Upper lobe of right lung (tissue), 1 donor: ENCODE measurements around the gene AAMP. TPM values are rescaled to one million over a fixed set of nuclear protein-coding genes. Genes with fewer than 3 reads are reported as not detected.

Experiments
- ATAC-seq: fragments of 200-7000 bp; cut with Tn5 transposase; one replicate; pipeline ENCODE4 v1.9.1; 2020; ENCODE audit warnings: mild to moderate bottlenecking, moderate library complexity
- DNase-seq: peaks from one replicate; pipeline ENCODE4 v3.0.0-alpha.2; 2020
- H3K27ac ChIP-seq: fragments of 200-600 bp; one replicate; pipeline ENCODE4 v1.8.0; 2022
- H3K27me3 ChIP-seq: fragments of 200-600 bp; one replicate; pipeline ENCODE4 v1.8.0; 2022; ENCODE audit warnings: mild to moderate bottlenecking
- H3K36me3 ChIP-seq: fragments of 200-600 bp; one replicate; pipeline ENCODE4 v1.8.0; 2022
- H3K4me1 ChIP-seq: fragments of 200-600 bp; one replicate; pipeline ENCODE4 v1.8.0; 2022
- H3K4me3 ChIP-seq: fragments of 200-600 bp; one replicate; pipeline ENCODE4 v1.8.0; 2022; ENCODE audit warnings: mild to moderate bottlenecking
- H3K9me3 ChIP-seq: fragments of 200-600 bp; one replicate; pipeline ENCODE4 v1.8.0; 2022
- intact Hi-C: fragments of 100-400 bp; cut with DNase I; formaldehyde crosslinking; loops from one replicate; pipeline ENCODE4 v1.11.0; 2022
- total RNA-seq: library from RNA; stranded (reverse); fragmentation: NEBNext Ultra II Directional; extraction: Animal tissue kit (Norgen Biotek cat#: 25700); gene quantifications from one replicate; pipeline ENCODE4 v1.2.1, GENCODE V29; 2021
- TF ChIP-seq, protein P1 (sequence below): fragments of 200-600 bp; IDR thresholded peaks from one replicate; pipeline ENCODE4 v1.8.0; 2022; ENCODE audit warnings: antibody characterized with exemption
- donor health status: DM: no; HTN: yes; CAD: no; lungs with severe emphysema.

The AAMP gene
- total RNA-seq, 1 donor from 2014 or later, result 55.9 TPM

DNA sequence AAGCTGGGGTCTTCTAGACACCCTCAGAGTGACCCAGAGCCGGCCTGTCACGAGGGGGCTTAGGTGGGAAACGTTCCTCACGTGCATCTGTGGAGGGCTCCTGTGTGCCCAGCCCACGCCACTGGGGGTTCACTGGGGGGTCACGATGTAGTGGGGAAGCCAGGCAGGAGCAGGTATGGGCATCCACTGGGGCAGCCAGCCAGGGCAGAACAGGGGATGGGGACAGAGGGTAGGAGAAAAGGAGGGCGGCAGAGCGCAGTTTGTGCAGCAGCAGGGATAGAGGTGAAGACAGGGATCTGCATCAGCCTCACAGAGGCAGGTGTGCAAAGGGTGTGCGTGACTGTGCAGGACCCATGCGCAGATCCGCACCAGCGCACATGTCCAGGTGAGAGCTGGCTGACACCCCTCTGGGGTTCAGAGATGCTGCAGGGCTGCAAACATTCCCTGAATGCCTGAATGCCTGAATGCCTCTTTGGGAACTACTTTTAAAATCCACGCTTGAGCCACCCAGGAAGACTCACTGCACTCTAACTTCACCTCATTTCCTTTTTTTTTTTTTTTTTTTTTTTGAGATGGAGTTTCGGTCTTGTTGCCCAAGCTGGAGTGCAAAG lies 10.4 kb upstream of the AAMP start:
- no peaks in the 10 kb centered on the region for H3K27me3 ChIP-seq
- H3K4me3 ChIP-seq, result no peak overlapping the region
- DNase-seq (no peak), ATAC-seq (no peak)
- no peak overlapping the region for H3K27ac ChIP-seq
- TF ChIP-seq, protein P1, sequence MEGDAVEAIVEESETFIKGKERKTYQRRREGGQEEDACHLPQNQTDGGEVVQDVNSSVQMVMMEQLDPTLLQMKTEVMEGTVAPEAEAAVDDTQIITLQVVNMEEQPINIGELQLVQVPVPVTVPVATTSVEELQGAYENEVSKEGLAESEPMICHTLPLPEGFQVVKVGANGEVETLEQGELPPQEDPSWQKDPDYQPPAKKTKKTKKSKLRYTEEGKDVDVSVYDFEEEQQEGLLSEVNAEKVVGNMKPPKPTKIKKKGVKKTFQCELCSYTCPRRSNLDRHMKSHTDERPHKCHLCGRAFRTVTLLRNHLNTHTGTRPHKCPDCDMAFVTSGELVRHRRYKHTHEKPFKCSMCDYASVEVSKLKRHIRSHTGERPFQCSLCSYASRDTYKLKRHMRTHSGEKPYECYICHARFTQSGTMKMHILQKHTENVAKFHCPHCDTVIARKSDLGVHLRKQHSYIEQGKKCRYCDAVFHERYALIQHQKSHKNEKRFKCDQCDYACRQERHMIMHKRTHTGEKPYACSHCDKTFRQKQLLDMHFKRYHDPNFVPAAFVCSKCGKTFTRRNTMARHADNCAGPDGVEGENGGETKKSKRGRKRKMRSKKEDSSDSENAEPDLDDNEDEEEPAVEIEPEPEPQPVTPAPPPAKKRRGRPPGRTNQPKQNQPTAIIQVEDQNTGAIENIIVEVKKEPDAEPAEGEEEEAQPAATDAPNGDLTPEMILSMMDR, result no peak
- peaks cover 40% of the 10 kb centered on the region for H3K4me1 ChIP-seq
- no peaks in the 10 kb centered on the region for H3K9me3 ChIP-seq
- peaks cover 83% of the 10 kb centered on the region for H3K36me3 ChIP-seq
- intact Hi-C loops, result no loop called here

DNA sequence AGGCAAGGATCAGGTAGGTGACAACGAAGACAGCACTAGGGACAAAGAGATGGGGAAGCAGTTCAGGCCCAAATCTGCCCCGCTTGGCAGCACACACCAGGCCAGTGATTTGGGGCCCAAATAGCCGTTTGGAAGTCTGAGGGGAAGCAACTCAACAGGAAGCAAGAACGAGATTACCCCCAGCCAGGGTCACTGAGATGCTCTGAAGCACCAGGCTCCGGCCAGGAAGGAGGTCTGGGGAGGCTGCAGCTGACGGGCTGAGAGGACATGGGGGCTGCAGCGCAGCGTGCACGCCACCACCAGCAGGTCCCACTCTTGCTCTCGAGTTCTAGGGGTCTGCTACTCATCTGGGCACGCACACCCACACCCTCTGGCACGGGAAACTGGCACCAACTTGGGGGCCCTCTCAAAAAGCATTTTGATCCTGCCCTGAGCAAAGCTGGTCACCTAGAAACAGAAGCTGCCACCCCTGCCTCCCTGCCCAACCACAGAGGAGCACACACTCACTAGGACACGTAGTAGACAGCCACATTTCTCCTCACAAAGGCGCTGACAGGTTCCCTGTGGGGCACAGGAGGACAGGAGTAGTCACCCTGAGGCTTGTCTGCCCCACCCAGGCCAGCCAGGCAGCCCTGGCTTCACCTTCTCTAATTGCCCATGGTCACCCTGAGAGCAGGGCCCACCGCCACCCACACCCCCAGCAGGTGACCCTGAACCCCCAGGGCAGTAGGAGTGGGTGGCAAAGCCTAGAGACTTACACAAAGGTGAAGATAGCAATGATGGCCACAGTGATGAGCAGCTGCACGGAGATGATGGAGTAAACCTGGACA lies 8.8 kb upstream of the AAMP start:
- no peak overlapping the region for H3K4me3 ChIP-seq
- ATAC-seq (no peak), DNase-seq (no peak)
- no peak overlapping the region for H3K27ac ChIP-seq
- intact Hi-C loops, result no loop called here
- peaks cover 99% of the 10 kb centered on the region for H3K36me3 ChIP-seq
- H3K4me1 ChIP-seq, result peaks cover 24% of the 10 kb centered on the region
- no peaks in the 10 kb centered on the region for H3K27me3 ChIP-seq
- H3K9me3 ChIP-seq, result no peaks in the 10 kb centered on the region
- TF ChIP-seq, protein P1, result no peak

DNA sequence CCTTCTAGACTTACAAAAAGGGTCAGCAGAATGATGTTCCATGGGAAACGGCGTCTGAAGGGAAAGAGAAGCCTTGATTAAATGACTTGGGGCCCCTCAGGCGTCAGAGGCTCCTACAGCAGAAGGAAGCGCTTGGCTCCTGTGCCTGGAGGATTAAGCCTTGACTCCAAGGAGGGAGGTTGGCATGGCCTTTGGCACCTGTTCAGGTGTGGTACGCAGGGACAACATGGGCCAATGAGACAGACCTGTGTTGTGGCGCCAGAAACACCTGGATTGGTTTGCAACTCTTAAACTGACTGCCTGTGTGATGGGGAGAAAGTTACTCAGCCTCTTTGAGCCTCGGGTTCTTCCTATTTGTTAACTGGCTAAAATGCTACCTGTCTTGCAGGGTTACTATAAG lies 8.0 kb upstream of the AAMP start:
- no peaks in the 10 kb centered on the region for H3K27me3 ChIP-seq
- H3K4me3 ChIP-seq, result no peak overlapping the region
- H3K36me3 ChIP-seq, result peaks cover 94% of the 10 kb centered on the region
- DNase-seq (no peak), ATAC-seq (no peak)
- no peaks in the 10 kb centered on the region for H3K9me3 ChIP-seq
- H3K27ac ChIP-seq, result no peak overlapping the region
- H3K4me1 ChIP-seq, result peaks cover 19% of the 10 kb centered on the region
- intact Hi-C loops, result no loop called here
- TF ChIP-seq, protein P1, result no peak

DNA sequence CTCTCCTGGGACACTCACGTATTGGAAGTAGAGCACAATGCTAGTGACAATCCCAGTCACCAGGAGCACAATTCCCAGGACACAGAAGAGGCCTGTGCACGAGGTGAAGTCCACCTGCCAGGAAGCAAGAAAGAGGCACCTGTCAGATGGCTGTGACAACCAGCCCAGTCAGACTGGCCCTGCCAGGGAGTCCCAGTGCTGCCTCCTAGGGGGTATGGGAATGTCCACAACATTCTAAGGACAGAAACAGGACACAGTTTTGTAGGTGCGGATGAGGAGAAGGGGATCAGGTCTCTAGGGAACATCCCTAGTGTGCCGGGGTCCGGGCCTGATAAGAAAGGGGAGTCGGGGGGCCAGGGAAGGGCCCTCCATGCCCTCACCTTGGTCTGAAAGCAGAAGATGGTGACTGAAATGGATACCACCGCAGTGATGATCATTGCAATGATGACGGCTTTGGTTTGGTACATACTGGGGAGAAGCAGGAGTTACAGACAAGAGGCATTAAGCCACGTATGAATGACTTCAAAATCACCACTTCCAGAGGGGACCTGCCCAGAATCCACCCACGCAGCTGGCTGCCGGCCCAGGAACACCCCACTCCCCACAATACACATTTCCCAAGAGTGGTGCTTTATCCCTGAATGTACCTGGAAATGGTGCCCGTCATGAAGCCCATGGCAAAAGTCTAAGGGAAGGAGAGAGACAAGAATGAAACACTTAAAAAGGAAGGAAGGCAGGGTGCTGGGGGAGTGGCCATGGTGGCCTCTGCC lies 7.2 kb upstream of the AAMP start:
- H3K4me1 ChIP-seq, result peaks cover 18% of the 10 kb centered on the region
- no peak for DNase-seq
- intact Hi-C loops, result no loop called here

DNA sequence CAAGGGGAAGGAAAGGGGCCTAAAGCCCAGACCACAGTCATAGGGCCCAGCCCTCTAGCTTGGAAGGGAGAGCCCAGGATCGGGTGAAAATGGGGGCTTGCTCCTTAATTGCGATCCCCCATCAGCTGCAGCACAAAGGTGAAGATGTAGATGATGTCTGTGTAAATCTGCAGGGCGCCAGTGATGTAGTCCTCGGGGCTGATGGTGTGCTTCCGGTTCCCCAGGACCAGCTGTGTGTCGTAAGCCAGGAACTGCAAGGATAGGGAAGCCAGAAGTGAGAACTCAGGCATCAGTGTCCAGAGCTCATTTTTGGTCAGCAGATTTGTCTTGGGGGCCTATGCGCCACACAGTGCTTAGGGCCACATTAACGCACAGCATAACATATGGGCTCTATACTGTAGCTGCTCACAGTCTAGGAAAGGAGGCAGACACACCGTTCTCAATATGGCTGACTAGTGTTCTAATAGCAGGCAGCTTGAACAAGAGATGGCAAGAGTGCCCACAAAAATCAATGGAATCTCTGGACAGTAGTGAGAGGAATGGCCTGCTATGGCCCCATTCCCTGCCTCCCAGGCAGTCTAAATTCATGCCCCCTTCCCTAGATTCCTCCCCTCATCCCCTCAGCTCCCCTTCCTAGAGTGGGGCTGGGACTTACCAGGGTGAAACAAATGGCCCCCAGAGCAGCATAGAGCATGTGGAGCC lies 5.6 kb upstream of the AAMP start:
- H3K27ac ChIP-seq, result peak overlapping the region; percentile 42
- no peaks in the 10 kb centered on the region for H3K9me3 ChIP-seq
- TF ChIP-seq, protein P1, result no peak
- no peak overlapping the region for H3K4me3 ChIP-seq
- H3K36me3 ChIP-seq, result peaks cover 70% of the 10 kb centered on the region
- H3K27me3 ChIP-seq, result no peaks in the 10 kb centered on the region
- ATAC-seq (no peak), DNase-seq (no peak)
- intact Hi-C loops, result no loop called here
- H3K4me1 ChIP-seq, result peaks cover 23% of the 10 kb centered on the region

More for the DNA sequence above, 7.2 kb upstream of the AAMP start:
- H3K27me3 ChIP-seq, result no peaks in the 10 kb centered on the region
- no peaks in the 10 kb centered on the region for H3K9me3 ChIP-seq
- TF ChIP-seq, protein P1, result no peak
- H3K27ac ChIP-seq, result no peak overlapping the region
- no peak overlapping the region for H3K4me3 ChIP-seq
- ATAC-seq, result no peak
- peaks cover 87% of the 10 kb centered on the region for H3K36me3 ChIP-seq
